IPS-NIHi7 (cell line): ENCODE results near the gene MUC13.

Experiments used
- DNase-seq: peaks from one replicate; pipeline ENCODE4 v3.0.0; 2012; ENCODE audit warnings: mixed read lengths; ENCODE audit errors: extremely low spot score

MUC13 gene

DNA sequence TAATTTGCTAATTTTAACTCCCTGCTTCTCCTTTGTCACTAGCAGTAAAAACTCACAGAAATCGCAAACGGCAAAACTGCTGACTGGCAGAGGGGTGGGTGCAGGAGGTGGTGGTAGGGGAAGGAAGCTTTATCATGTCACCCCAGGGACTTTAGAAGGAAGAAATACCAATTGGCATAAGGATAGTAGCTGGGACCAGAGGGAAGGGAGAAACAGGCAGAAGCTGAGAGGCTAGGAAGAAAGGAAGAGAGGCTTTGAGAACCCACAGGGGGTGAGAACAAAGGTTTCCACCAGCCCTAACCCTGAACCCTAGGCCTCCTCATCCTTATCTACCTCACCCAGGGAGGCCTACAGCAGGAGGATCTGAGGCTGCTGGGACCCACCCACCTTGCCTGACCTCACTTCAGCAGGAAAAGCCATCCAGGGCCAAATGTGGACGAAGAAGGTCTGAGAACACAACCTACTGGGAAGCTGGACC, 58.1 kb downstream of the MUC13 start:
- no peak for DNase-seq

DNA sequence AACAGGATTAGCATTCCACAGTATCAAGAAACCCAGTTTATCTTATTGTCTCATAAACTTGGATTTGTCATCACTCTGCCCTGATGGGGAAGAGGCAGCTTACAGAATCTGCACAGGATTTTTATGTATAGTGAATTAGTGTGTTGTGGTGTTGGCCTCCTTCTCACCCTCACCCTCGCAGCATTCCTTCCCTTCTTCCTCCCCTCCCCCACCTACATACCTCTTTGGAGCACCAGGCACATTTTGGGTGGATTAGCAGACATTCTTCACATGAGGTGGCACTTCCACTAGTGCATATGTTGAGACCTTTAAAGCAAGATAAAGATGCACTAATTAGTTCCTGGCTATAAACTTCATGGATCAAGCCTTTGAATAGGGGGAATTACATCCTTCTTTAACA, 61.3 kb downstream of the MUC13 start:
- no peak for DNase-seq

- no peak for DNase-seq
These were observed 67.0 kb downstream of the MUC13 start for GRCh38 chr3:124867511-124867910.

GRCh38 chr3:124862006-124862405, 72.5 kb downstream of the MUC13 start:
- no peak for DNase-seq

DNA sequence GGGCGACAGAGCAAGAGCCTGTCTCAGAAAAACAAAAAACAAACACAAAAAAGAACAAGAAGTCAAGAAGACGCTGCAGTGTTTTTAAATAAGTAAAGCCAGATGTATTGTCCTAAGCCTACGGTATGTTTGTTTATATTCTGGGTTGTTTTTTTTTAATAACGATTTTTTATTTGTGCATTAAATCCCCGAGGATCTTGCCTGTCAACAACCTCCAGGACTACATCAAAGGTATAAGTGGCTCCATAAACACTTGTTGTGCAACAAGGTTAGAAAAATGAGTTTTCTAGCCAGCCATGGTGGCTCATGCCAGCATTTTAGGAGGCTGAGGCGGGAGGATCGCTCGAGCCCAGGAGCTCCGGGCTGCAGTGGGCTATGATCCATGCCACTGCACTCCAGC, 73.5 kb downstream of the MUC13 start:
- no peak for DNase-seq

GRCh38 chr3:124860599-124860998, 74.0 kb downstream of the MUC13 start:
- DNase-seq = no peak

- DNase-seq = no peak
These were observed 75.5 kb downstream of the MUC13 start for GRCh38 chr3:124859025-124859424.

DNA sequence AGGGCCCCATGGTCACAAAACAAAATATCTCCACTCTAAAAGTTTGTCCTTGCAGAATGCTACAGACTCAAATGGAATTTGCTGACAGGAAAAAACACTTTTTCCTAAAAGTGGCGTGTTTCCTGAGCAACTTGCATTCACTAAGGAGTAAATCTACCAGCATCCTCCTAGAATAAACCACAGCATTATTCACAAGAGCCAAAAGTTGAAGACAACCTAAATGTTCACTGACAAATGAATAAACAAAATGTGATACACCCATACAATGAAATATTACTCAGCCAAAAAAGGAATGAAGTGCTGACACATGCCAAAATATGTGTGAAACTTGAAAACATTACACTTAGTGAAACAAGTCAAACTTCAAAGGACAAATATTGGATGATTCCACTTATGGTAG, 76.3 kb downstream of the MUC13 start:
- DNase-seq = no peak

GRCh38 chr3:124856677-124857076, 77.9 kb downstream of the MUC13 start:
- no peak for DNase-seq
